HG02852 (cell line): ENCODE measurements around the gene TTC9B.
"Not testable (repeated sequence)": the region's sequence is repeated elsewhere in the genome, so short reads cannot be mapped to it uniquely, and the experiment has no call there.

Experiments
- ATAC-seq: cut with Tn5 transposase; IDR thresholded peaks from one replicate; pipeline ENCODE4 v1.9.1; 2021; ENCODE audit warnings: mild to moderate bottlenecking, moderate library complexity; ENCODE audit not compliant: unreplicated experiment

TTC9B gene

GRCh38 chr19:40175820-40176219 lies 42.4 kb downstream of the TTC9B start:
- ATAC-seq = no peak

DNA sequence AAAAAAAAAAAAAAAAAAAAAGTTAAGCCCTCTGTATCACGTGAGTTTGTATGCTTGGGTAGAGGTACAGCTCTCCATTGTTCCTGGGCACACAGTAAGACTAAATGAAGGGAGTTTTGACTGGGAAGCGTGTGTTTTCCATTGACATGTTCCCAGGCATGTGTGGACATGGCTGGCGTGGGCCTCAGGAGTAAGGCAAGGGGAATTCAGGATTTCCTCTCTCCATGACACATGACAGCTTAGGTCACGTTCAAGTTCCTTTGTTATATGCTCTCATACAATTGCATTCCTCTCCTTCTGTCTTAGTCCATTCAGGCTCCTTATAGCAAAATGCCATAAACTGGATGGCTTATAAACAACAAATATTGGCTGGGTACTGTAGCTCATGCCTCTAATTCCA lies 44.1 kb downstream of the TTC9B start:
- no peak for ATAC-seq

DNA sequence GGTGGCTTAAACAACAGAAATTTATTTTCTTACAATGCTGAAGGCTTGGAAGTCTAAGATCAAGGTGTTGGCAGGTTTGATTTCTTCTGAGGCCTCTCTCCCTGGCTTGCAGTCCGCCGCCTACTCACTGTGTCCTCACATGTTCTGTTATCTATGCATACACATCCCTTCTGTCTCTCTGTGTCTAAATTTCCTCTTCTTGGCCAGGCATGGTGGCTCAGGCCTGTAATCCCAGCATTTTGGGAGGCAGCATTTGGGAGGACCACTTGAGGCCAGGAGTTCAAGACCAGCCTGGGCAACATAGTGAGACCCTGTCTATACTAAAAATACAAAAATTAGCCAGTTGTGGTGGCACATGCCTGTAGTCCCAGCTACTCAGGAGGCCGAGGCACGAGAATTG lies 46.9 kb downstream of the TTC9B start:
- not testable (repeated sequence) for ATAC-seq

- ATAC-seq = not testable (repeated sequence)
Observed at GRCh38 chr19:40170303-40170989, 47.7 kb downstream of the TTC9B start.

DNA sequence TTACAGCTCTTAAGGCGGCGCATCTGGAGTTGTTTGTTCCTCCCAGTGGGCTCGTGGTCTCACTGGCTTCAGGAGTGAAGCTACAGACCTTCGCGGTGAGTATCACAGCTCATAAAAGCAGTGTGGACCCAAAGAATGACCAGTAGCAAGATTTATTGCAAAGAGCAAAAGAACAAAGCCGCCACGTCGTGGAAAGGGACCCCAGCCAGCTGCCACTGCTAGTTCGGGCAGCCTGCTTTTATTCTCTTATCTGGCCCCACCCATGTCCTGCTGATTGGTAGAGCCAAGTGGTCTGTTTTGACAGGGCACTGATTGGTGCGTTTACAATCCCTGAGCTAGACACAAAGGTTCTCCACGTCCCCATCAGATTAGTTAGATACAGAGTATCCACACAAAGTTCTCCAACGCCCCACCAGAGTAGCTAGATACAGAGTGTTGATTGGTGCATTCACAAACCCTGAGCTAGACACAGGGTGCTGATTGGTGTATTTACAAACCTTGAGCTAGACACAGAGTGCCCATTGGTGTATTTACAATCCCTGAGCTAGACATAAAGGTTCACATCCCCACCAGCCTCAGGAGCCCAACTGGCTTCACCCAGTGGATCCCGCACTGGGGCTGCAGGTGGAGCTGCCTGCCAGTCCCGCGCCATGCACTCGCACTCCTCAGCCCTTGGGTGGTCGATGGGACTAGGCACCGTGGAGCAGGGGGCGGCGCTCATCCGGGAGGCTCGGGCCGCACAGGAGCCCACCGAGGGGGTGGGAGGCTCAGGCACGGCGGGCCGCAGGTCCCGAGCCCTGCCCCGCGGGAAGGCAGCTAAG lies 48.5 kb downstream of the TTC9B start:
- not testable (repeated sequence) for ATAC-seq
